GM21423 (cell line): ENCODE data around the gene IRF4.

Experiments
- ATAC-seq: cut with Tn5 transposase; IDR thresholded peaks from one replicate; pipeline ENCODE4 v1.9.1; 2021; ENCODE audit warnings: mild to moderate bottlenecking, moderate library complexity; ENCODE audit not compliant: unreplicated experiment

IRF4 gene

DNA sequence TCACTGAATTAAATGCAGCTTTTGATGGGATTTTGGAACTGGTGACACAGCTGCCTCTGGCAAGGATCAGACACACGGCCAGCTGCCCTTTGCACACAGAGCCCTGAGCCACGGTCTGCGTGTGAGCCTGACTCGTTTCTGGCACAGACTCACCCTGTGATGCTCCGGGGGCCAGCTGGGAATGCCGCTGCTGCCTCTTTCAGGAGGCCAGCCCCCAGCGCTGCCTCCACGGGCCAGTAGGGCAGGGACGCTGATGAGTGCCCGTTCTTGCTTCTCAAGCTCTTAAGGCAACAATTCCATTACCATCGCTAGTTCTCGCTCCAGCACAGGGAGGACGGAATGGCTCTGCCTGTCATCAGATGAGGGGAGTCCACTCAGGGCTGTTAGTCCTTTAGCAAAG is 61.6 kb downstream of the IRF4 start:
- ATAC-seq = no peak

DNA sequence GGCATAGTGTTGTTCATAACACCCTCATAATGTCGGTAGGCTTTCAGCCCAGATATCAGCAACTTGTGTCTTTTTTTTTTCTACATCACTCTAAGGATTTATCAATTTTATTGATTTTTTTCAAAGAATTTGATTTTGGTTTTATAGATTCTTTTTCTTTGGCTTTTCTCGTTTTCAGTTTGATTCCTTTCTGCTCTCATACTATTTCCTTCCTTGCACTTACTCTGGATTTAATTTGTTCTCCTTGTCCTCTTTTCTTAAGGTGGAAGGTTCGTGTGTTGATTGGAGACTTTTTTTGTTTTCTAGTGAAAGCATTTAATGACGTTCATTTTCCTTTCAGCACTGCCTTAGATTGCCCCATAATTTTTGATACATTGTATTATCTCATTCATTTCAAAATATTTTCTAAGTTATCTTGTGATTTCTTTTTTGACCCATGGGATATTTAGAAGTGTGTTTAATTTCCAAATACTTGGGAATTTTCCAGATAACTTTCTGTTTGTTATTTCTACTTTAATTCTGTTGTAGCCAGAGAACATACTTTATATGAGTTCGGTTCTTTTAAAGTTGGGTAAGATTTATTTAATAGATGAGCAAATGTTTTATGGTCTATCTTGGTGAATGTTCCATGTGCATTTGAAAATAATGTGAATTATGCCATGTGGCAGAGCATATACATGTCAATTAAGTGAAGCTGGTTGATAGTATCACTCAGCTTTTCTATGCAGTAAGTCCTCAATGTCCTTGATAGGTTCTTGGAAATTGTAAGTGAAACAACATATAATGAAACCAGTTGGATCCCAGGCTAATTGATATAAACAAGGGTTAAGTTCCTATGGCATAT is 62.8 kb downstream of the IRF4 start:
- ATAC-seq = no peak

DNA sequence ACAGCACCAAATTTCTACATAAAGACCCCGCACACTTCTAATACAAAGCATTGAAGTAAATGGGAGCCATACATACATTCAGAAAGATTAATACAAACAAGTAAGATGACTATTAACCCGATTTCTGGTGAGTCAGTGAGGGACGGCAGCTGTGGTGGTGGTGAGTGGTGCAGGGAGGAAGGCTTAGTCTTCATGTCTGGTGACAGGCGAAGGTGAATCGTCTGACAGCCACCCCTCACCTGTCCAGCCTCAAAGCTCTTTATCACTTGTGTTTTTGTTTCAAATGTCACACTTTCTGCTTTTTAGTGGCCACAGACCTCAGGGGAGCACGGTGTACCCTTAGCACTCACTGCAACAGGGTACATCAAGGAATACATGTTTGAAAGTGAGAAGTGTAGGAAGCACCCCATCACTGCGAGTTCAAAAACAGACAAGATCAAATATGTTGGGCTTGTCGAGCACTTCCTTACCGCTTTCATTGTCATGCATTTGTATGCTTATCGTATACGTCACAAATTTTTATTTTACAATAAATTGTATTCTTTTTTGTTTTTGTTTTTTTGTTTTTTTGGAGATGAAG is 63.5 kb downstream of the IRF4 start:
- ATAC-seq = no peak

GRCh38 chr6:455835-456234 is 64.3 kb downstream of the IRF4 start:
- ATAC-seq = no peak

- no peak for ATAC-seq
Observed at GRCh38 chr6:456358-456867, 64.9 kb downstream of the IRF4 start.

GRCh38 chr6:456887-457286 is 65.3 kb downstream of the IRF4 start:
- ATAC-seq = no peak
